GM12874 (cell line): ENCODE data around the gene PHYH.

ENCODE experiments used
- CTCF ChIP-seq: IDR thresholded peaks from 2 replicates; pipeline ENCODE4 v1.5.1; 2011; ENCODE audit warnings: low read depth, mild to moderate bottlenecking, control low read depth, low read length, moderate library complexity; ENCODE audit not compliant: insufficient read depth

Gene PHYH

GRCh38 chr10:13263591-13263990 lies 36.3 kb downstream of the PHYH start:
- no peak for TF ChIP-seq CTCF

GRCh38 chr10:13262433-13262832 lies 37.4 kb downstream of the PHYH start:
- no peak for TF ChIP-seq CTCF

DNA sequence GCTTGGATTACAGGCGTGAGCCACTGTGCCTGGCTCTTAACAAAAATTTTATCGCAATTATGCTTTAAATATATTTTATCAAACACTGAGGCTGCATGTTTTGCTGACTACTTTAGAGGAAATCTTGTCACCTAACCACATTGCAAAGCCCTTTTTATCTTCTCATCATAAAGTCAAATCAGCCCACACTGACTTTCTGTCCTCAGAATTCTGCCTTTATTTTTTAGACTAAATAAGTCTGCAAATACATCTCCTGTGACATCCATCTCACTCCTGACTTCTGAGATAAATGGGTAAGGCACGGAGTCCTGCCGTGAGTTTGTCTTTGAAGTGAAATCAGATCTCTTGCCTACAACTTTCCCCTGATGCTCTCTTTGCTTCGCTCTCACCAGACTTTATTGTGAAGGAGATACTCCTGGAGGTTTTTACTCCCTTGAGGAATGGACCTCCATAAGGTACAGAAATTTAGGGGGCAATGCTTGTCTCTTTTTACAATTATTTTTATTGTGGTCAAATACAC lies 42.2 kb downstream of the PHYH start:
- TF ChIP-seq CTCF: no peak

- TF ChIP-seq CTCF: no peak
Observed at GRCh38 chr10:13256627-13257026, 43.2 kb downstream of the PHYH start.

DNA sequence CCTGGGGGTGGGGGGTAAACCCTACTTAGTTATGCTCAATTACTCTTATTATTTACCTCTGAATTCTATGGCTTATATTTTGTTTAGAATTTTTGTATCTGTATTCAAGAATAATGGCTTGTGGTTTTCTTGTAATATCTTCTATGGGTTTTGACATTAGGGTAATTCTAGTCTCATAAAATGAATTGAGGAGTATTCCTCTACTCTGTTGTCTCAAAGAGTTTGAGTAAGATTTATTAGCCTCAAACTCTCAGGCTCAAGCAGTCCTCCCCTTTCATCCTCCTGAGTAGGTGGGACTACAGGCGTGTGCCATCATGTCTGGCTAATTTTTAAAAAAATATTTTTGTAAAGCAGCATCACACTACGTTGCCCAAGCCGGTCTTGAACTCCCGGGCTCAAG lies 46.1 kb downstream of the PHYH start:
- TF ChIP-seq CTCF: no peak

DNA sequence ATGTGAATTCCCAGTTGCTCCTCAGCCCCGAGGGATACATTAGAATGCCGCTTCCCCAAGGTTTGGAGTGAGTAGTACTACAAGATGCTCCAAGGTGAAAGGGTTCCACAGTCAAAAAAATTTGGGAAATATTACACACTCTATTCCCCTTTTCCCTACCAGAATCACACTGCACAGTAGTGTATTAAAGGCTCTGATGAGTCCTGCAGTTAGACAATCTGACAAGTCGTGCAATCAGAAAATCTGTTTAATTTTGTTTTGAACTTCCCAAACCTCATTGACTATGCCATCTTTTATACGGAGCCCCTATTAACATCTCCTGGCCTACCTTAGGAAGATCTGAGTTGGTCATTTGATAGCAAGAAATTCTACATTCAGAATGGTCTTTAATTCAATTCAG lies 52.1 kb downstream of the PHYH start:
- no peak for TF ChIP-seq CTCF

DNA sequence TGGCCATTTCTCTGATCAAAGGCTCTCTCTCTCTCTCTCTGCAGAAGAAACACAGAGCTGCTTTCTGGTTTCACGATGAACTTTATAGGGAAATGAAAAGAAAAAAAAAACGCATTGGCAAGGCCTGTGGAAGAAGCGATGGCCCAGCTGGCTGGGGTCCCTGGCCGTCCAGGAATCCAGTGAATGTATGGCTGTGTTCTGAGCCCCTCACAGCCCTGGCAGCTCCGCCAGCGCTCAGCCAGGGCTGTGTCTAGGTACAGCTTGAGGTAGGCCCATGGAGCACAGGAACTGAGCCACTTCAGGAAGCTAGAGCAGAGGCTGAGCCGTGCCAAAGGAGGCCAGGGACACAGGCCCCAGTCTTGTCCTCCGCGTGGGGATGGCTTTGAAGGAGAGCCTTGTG lies 52.6 kb downstream of the PHYH start:
- TF ChIP-seq CTCF: no peak

GRCh38 chr10:13241613-13242012 lies 58.3 kb downstream of the PHYH start:
- no peak for TF ChIP-seq CTCF
